IMR-90 (cell line): ENCODE results near the gene TPMT. TPM values are rescaled to one million over a fixed set of nuclear protein-coding genes. Genes with fewer than 3 reads are reported as not detected.

Experiments
- ATAC-seq: fragments of 200-7000 bp; cut with Tn5 transposase; 2 replicates; pipeline ENCODE4 v1.9.1; 2020; ENCODE audit warnings: low read depth, mild to moderate bottlenecking, moderate library complexity
- BruUV-seq: library from RNA; stranded (reverse); fragments of 400-500 nt; replicated peaks from 2 replicates; lab custom pipeline; 2021; lab: Mats Ljungman, UMichigan
- CTCF ChIA-PET: fragments of 300-600 bp; formaldehyde crosslinking; extraction: SDS; loops from one replicate; lab custom pipeline; 2021; ENCODE audit warnings: antibody characterized with exemption; lab: Yijun Ruan, JAX
- POLR2A ChIA-PET: fragments of 300-600 bp; sonication (Branson Sonifier 250); formaldehyde crosslinking; loops from one replicate; lab custom pipeline; 2022; ENCODE audit warnings: antibody characterized with exemption; ENCODE audit not compliant: unreplicated experiment; lab: Charles Lee
- DNase-seq: peaks from one replicate; pipeline ENCODE4 v3.0.0; 2013
- H2AFZ ChIP-seq: replicated peaks from 2 replicates; pipeline ENCODE3; 2013; ENCODE audit warnings: low read length, mild to moderate bottlenecking; ENCODE audit not compliant: poor library complexity
- H2AK5ac ChIP-seq: 2 replicates; pipeline ENCODE4 v1.6.1; 2013; ENCODE audit warnings: low read depth, low read length, inconsistent platforms
- H2AK9ac ChIP-seq: replicated peaks from 2 replicates; pipeline ENCODE3; 2013; ENCODE audit warnings: mild to moderate bottlenecking, low read depth, low read length, moderate library complexity; ENCODE audit not compliant: poor library complexity
- H2BK120ac ChIP-seq: 2 replicates; pipeline ENCODE4 v1.6.1; 2013; ENCODE audit warnings: low read depth, low read length, inconsistent platforms
- H2BK15ac ChIP-seq: 3 replicates; pipeline ENCODE4 v1.6.1; 2013; ENCODE audit warnings: low read depth, low read length, inconsistent platforms
- H2BK20ac ChIP-seq: 2 replicates; pipeline ENCODE4 v1.6.1; 2013; ENCODE audit warnings: low read depth, mild to moderate bottlenecking, inconsistent platforms, low read length, moderate library complexity
- H2BK5ac ChIP-seq: 2 replicates; pipeline ENCODE4 v1.6.1; 2013; ENCODE audit warnings: mild to moderate bottlenecking, low read depth, low read length, inconsistent platforms; ENCODE audit not compliant: poor library complexity, severe bottlenecking
- H3K14ac ChIP-seq: replicated peaks from 2 replicates; pipeline ENCODE4 v1.6.1; 2013; ENCODE audit warnings: low read depth, low read length, inconsistent platforms
- H3K18ac ChIP-seq: 2 replicates; pipeline ENCODE4 v1.6.1; 2013; ENCODE audit warnings: low read depth, low read length, control low read depth
- H3K23ac ChIP-seq: 2 replicates; pipeline ENCODE4 v1.6.1; 2013; ENCODE audit warnings: low read depth, low read length, inconsistent platforms
- H3K27ac ChIP-seq: 2 replicates; pipeline ENCODE4 v1.5.1; 2013; ENCODE audit warnings: mild to moderate bottlenecking, control low read depth, low read length; ENCODE audit not compliant: insufficient read depth
- H3K27me3 ChIP-seq: 2 replicates; pipeline ENCODE4 v1.6.1; 2013; ENCODE audit warnings: low read length; ENCODE audit not compliant: control insufficient read depth, insufficient read depth
- H3K36me3 ChIP-seq: 2 replicates; pipeline ENCODE4 v1.6.1; 2013; ENCODE audit warnings: low read length, mixed read lengths; ENCODE audit not compliant: control insufficient read depth, insufficient read depth
- H3K4ac ChIP-seq: 2 replicates; pipeline ENCODE4 v1.6.1; 2013; ENCODE audit warnings: low read depth, low read length, inconsistent platforms
- H3K4me1 ChIP-seq: 2 replicates; pipeline ENCODE4 v1.6.1; 2013; ENCODE audit warnings: low read length, mixed read lengths; ENCODE audit not compliant: control insufficient read depth, insufficient read depth
- H3K4me2 ChIP-seq: 2 replicates; pipeline ENCODE4 v1.6.1; 2013; ENCODE audit warnings: low read depth, mild to moderate bottlenecking, control low read depth, low read length, moderate library complexity
- H3K4me3 ChIP-seq: 2 replicates; pipeline ENCODE4 v1.5.1; 2013; ENCODE audit warnings: low read depth, mild to moderate bottlenecking, control low read depth, low read length, moderate library complexity; ENCODE audit not compliant: insufficient read depth
- H3K56ac ChIP-seq: 2 replicates; pipeline ENCODE4 v1.6.1; 2013; ENCODE audit warnings: low read length, inconsistent platforms; ENCODE audit not compliant: insufficient read depth; ENCODE audit errors: extremely low read depth
- H3K79me1 ChIP-seq, 2 experiments: 2 replicates each; pipeline ENCODE4 v1.6.1; 2013; ENCODE audit warnings: low read length in 2 of 2, inconsistent platforms in 1 of 2, low read depth in 1 of 2
- H3K9ac ChIP-seq: 2 replicates; pipeline ENCODE4 v1.6.1; 2013; ENCODE audit warnings: low read depth, low read length, control low read depth
- H3K9me1 ChIP-seq: 2 replicates; pipeline ENCODE4 v1.6.1; 2013; ENCODE audit warnings: low read length, inconsistent platforms; ENCODE audit not compliant: insufficient read depth
- H3K9me3 ChIP-seq: 2 replicates; pipeline ENCODE4 v1.6.1; 2013; ENCODE audit warnings: low read length; ENCODE audit not compliant: control insufficient read depth, insufficient read depth
- H4K20me1 ChIP-seq: 2 replicates; pipeline ENCODE4 v1.6.1; 2013; ENCODE audit warnings: low read length, inconsistent platforms; ENCODE audit not compliant: insufficient read depth
- H4K5ac ChIP-seq: 2 replicates; pipeline ENCODE4 v1.6.1; 2013; ENCODE audit warnings: mild to moderate bottlenecking, low read depth, low read length, control low read depth
- H4K8ac ChIP-seq, 2 experiments: 2 replicates each; pipeline ENCODE4 v1.6.1; 2013; ENCODE audit warnings: low read depth in 2 of 2, low read length in 2 of 2, control low read depth in 1 of 2, inconsistent platforms in 1 of 2
- H4K91ac ChIP-seq: 2 replicates; pipeline ENCODE4 v1.6.1; 2013; ENCODE audit warnings: low read depth, low read length, inconsistent platforms; ENCODE audit not compliant: insufficient read depth
- BHLHE40 ChIP-seq: fragments of 150-350 bp; IDR thresholded peaks from 2 replicates; pipeline ENCODE4 v1.6.1; 2016; ENCODE audit warnings: mild to moderate bottlenecking, low read depth, low read length
- CEBPB ChIP-seq: IDR thresholded peaks from 2 replicates; pipeline ENCODE4 v1.6.1; 2012; ENCODE audit warnings: low read depth, low read length, improper control_type of control experiment
- CHD1 ChIP-seq: IDR thresholded peaks from 2 replicates; pipeline ENCODE4 v1.6.1; 2012; ENCODE audit warnings: low read depth, low read length, improper control_type of control experiment
- CTCF ChIP-seq: conservative IDR thresholded peaks from 2 replicates; pipeline ENCODE4 v1.5.1; 2012; ENCODE audit warnings: mild to moderate bottlenecking, low read depth, low read length, improper control_type of control experiment
- ELK1 ChIP-seq: fragments of 150-350 bp; IDR thresholded peaks from 2 replicates; pipeline ENCODE4 v1.6.1; 2016; ENCODE audit warnings: low read depth, mild to moderate bottlenecking, low read length, moderate library complexity, borderline replicate concordance
- FOS ChIP-seq: fragments of 150-350 bp; IDR thresholded peaks from 2 replicates; pipeline ENCODE4 v1.6.1; 2016; ENCODE audit warnings: low read depth, low read length
- MAFK ChIP-seq: IDR thresholded peaks from 2 replicates; pipeline ENCODE4 v1.6.1; 2012; ENCODE audit warnings: low read depth, low read length, improper control_type of control experiment
- MAZ ChIP-seq: IDR thresholded peaks from 2 replicates; pipeline ENCODE4 v1.6.1; 2012; ENCODE audit warnings: low read depth, mild to moderate bottlenecking, low read length, improper control_type of control experiment, moderate library complexity, borderline replicate concordance
- MXI1 ChIP-seq: IDR thresholded peaks from 2 replicates; pipeline ENCODE4 v1.6.1; 2012; ENCODE audit warnings: low read depth, mild to moderate bottlenecking, low read length, moderate library complexity, borderline replicate concordance
- NFE2L2 ChIP-seq: fragments of 150-350 bp; IDR thresholded peaks from 2 replicates; pipeline ENCODE4 v1.6.1; 2016; ENCODE audit warnings: low read depth, mild to moderate bottlenecking, low read length
- POLR2A ChIP-seq: IDR thresholded peaks from 2 replicates; pipeline ENCODE4 v1.6.1; 2012; ENCODE audit warnings: mild to moderate bottlenecking, low read depth, low read length
- RAD21 ChIP-seq: IDR thresholded peaks from 2 replicates; pipeline ENCODE4 v1.6.1; 2012; ENCODE audit warnings: low read length, improper control_type of control experiment
- RCOR1 ChIP-seq: IDR thresholded peaks from 2 replicates; pipeline ENCODE4 v1.6.1; 2012; ENCODE audit warnings: mild to moderate bottlenecking, low read length, improper control_type of control experiment; ENCODE audit not compliant: insufficient replicate concordance
- RFX5 ChIP-seq: IDR thresholded peaks from 2 replicates; pipeline ENCODE4 v1.8.0; 2012; ENCODE audit warnings: low read depth, mild to moderate bottlenecking, low read length, moderate library complexity
- SMC3 ChIP-seq: fragments of 150-350 bp; IDR thresholded peaks from 2 replicates; pipeline ENCODE4 v1.6.1; 2016; ENCODE audit warnings: low read depth, mild to moderate bottlenecking, antibody characterized with exemption, low read length, moderate library complexity
- USF2 ChIP-seq: fragments of 150-350 bp; IDR thresholded peaks from 2 replicates; pipeline ENCODE4 v1.6.1; 2017; ENCODE audit warnings: mild to moderate bottlenecking, antibody characterized with exemption, low read length, low read depth
- WGBS, 2 experiments: methylation state at CpG; one replicate each; pipeline versions ENCODE4 v1.1.5 to v1.1.7; 2013; ENCODE audit warnings: missing lambda C conversion rate in 2 of 2; ENCODE audit not compliant: insufficient read length in 1 of 2; ENCODE audit errors: extremely low coverage in 2 of 2; 5-methylcytosine and 5-hydroxymethylcytosine counted together
- dilution Hi-C: fragments of 300-500 bp; cut with HindIII; formaldehyde crosslinking; loops from one replicate; pipeline ENCODE4 v1.14.3; 2018; ENCODE audit warnings: low sequenced_read_pairs; ENCODE audit not compliant: unreplicated experiment
- in situ Hi-C: fragments of 300-500 bp; cut with MboI; formaldehyde crosslinking; loops from 3 replicates; pipeline ENCODE4 v1.14.3; 2019; ENCODE audit warnings: low sequenced_read_pairs, inconsistent platforms, mixed read lengths
- intact Hi-C: fragments of 100-400 bp; cut with micrococcal nuclease; formaldehyde crosslinking; loops from 2 replicates; pipeline ENCODE4 v1.10.0; 2022
- polyA plus RNA-seq, 3 experiments: library from polyadenylated mRNA; depleted of rRNA; stranded (reverse); fragments of >200 nt; gene quantifications; 2 replicates each; pipeline ENCODE4 v1.2.3, GENCODE V29; 2012; ENCODE audit warnings: low replicate concordance in 1 of 3
- total RNA-seq: library from RNA; depleted of rRNA; stranded (reverse); fragments of >200 nt; gene quantifications from 2 replicates; pipeline ENCODE4 v1.2.3, GENCODE V29; 2012

TPMT gene
- total and polyA plus RNA-seq, 2 of the 4 experiments (the other 2 are of a cell fraction), result 10.8 to 14.1 TPM

GRCh38 chr6:18091382-18091781 is 63.5 kb downstream of the TPMT start:
- in situ Hi-C loops (no loop called here), intact Hi-C loops (no loop called here), dilution Hi-C loops (no loop called here)
- CTCF ChIA-PET, result no interaction called here
- Histone ChIP-seq H3K9me3 (peaks cover 11% of the 10 kb centered on the region), H4K8ac (no peak overlapping the region), H3K14ac (no peak overlapping the region), H4K91ac (no peak overlapping the region), H3K9ac (no peak overlapping the region), H2BK120ac (no peak overlapping the region), H3K27me3 (no peaks in the 10 kb centered on the region), H2BK20ac (no peak overlapping the region), H3K56ac (no peak overlapping the region), H3K4me1 (no peaks in the 10 kb centered on the region), H3K27ac (no peak overlapping the region), H2AK5ac (no peak overlapping the region), H3K36me3 (no peaks in the 10 kb centered on the region), H3K18ac (no peak overlapping the region), H4K5ac (no peak overlapping the region), H2AFZ (no peak overlapping the region), H3K4me3 (no peak overlapping the region), H2AK9ac (no peak overlapping the region), H2BK15ac (no peak overlapping the region), H2BK5ac (no peak overlapping the region), H3K79me1 (no peaks in the 10 kb centered on the region), H3K4ac (no peak overlapping the region), H4K20me1 (no peaks in the 10 kb centered on the region), H3K9me1 (no peaks in the 10 kb centered on the region), H3K4me2 (no peak overlapping the region), H3K23ac (no peak overlapping the region)
- no CpG with 5 or more reads among the region's 1 CpG for WGBS, 2 experiments
- POLR2A ChIA-PET, result no interaction called here
- ATAC-seq (no peak), DNase-seq (no peak)
- TF ChIP-seq FOS (no peak), CHD1 (no peak), USF2 (no peak), MXI1 (no peak), RAD21 (no peak), CTCF (no peak), CEBPB (no peak), POLR2A (no peak), NFE2L2 (no peak), RFX5 (no peak), MAFK (no peak), RCOR1 (no peak), MAZ (no peak), ELK1 (no peak), SMC3 (no peak), BHLHE40 (no peak)
- BruUV-seq, result no TSS peak
